NB4 (cell line): Measurements from ENCODE around the gene CHD6.

Experiments
- CTCF ChIP-seq: IDR thresholded peaks from one replicate; pipeline ENCODE4 v1.5.1; 2012; ENCODE audit warnings: low read depth, low read length
- MAX ChIP-seq: IDR thresholded peaks from 2 replicates; pipeline ENCODE4 v1.6.1; 2011; ENCODE audit warnings: low read depth, low read length
- MYC ChIP-seq: IDR thresholded peaks from 2 replicates; pipeline ENCODE4 v1.6.1; 2011; ENCODE audit warnings: low read depth, low read length
- POLR2A ChIP-seq: IDR thresholded peaks from 2 replicates; pipeline ENCODE4 v1.6.1; 2011; ENCODE audit warnings: mild to moderate bottlenecking; ENCODE audit not compliant: insufficient read length; ENCODE audit errors: extremely low read depth

GRCh38 chr20:41355598-41356203, 262.5 kb downstream of the CHD6 start:
- no peak for TF ChIP-seq CTCF
- TF ChIP-seq MYC = no peak
- TF ChIP-seq POLR2A = no peak
- TF ChIP-seq MAX = no peak
